ENCODE data around the gene SMAD5. TPM values are rescaled to one million over a fixed set of nuclear protein-coding genes. Genes with fewer than 3 reads are reported as not detected.

Gene SMAD5
- total and polyA plus RNA-seq, 2 experiments from 2014 or later: 34.4 to 68.8 TPM

- 100% methylated on average over 4 of the region's 4 CpGs for WGBS (ENCODE audit: low lambda C conversion rate, missing lambda C conversion rate)
- DNase-seq (ENCODE audit: low spot score): no peak
- no peaks in the 10 kb centered on the region for H3K36me3 ChIP-seq (replicated peaks; ENCODE audit: insufficient read depth, low read depth)
- H3K79me2 ChIP-seq: no peaks in the 10 kb centered on the region
- no peaks in the 10 kb centered on the region for H4K20me1 ChIP-seq (ENCODE audit: insufficient read depth, poor library complexity, severe bottlenecking)
- H3K4me1 ChIP-seq (ENCODE audit: insufficient read depth): no peaks in the 10 kb centered on the region
- H2AFZ ChIP-seq: no peak overlapping the region
- no peak overlapping the region for H3K27ac ChIP-seq
- no peak for TF ChIP-seq EZH2phosphoT487 (IDR thresholded peaks at IDR 0.05; ENCODE audit: low read depth, severe bottlenecking, unreplicated experiment)
- no peak for TF ChIP-seq EZH2 (IDR thresholded peaks at IDR 0.05; ENCODE audit: borderline replicate concordance)
- TF ChIP-seq, protein P1, sequence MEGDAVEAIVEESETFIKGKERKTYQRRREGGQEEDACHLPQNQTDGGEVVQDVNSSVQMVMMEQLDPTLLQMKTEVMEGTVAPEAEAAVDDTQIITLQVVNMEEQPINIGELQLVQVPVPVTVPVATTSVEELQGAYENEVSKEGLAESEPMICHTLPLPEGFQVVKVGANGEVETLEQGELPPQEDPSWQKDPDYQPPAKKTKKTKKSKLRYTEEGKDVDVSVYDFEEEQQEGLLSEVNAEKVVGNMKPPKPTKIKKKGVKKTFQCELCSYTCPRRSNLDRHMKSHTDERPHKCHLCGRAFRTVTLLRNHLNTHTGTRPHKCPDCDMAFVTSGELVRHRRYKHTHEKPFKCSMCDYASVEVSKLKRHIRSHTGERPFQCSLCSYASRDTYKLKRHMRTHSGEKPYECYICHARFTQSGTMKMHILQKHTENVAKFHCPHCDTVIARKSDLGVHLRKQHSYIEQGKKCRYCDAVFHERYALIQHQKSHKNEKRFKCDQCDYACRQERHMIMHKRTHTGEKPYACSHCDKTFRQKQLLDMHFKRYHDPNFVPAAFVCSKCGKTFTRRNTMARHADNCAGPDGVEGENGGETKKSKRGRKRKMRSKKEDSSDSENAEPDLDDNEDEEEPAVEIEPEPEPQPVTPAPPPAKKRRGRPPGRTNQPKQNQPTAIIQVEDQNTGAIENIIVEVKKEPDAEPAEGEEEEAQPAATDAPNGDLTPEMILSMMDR (IDR thresholded peaks at IDR 0.05; ENCODE audit: poor library complexity): no peak
- H3K4me3 ChIP-seq: no peak overlapping the region
- H3K9me2 ChIP-seq (replicated peaks; ENCODE audit: insufficient read depth): no peaks in the 10 kb centered on the region
- H3K9me3 ChIP-seq (ENCODE audit: low read depth): no peaks in the 10 kb centered on the region
- no peak overlapping the region for H3K4me2 ChIP-seq
- no peaks in the 10 kb centered on the region for H3K27me3 ChIP-seq
These were observed 88.7 kb downstream of the SMAD5 start for GRCh38 chr5:136221340-136221739.

DNA sequence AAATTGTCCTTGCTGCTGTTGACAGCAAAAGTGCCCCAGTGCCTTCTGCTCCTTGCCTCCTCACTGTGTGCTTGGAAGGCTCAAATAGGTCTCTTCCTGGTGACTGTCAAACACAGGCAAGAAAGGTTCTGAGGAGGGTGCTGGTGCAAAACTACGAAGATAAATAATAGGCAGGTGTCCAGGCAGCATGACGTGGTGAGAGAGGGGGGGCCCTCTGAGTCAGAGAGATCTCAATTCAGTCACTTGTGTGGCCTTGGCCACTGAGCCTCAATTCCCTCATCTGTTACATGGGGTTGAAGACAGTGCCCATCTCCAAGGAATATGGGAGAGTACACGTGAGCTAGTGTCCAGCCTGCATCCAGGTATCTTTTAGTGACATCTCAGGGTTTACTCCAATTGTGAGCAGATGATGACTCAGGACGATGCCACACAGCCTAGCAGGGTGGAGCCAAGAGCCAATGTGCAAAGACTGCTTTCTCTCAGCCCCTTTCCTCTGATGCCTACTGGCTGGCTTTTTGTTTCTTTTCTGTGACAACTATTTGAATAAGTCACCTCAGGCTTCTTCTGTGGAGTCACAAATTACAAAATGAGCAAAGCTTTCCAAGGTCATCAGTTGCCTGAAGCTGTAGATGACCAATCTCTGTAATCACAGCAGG lies 90.1 kb downstream of the SMAD5 start:
- DNase-seq (ENCODE audit: low spot score): no peak
- H3K4me3 ChIP-seq: no peak overlapping the region
- no peaks in the 10 kb centered on the region for H3K79me2 ChIP-seq
- no peaks in the 10 kb centered on the region for H3K9me3 ChIP-seq (ENCODE audit: low read depth)
- no peaks in the 10 kb centered on the region for H3K36me3 ChIP-seq (replicated peaks; ENCODE audit: insufficient read depth, low read depth)
- no peak overlapping the region for H3K27ac ChIP-seq
- no peaks in the 10 kb centered on the region for H3K4me1 ChIP-seq (ENCODE audit: insufficient read depth)
- H3K27me3 ChIP-seq: no peaks in the 10 kb centered on the region
- no peaks in the 10 kb centered on the region for H3K9me2 ChIP-seq (replicated peaks; ENCODE audit: insufficient read depth)
- TF ChIP-seq EZH2 (IDR thresholded peaks at IDR 0.05; ENCODE audit: borderline replicate concordance) (no peak), EZH2phosphoT487 (IDR thresholded peaks at IDR 0.05; ENCODE audit: low read depth, severe bottlenecking, unreplicated experiment) (no peak)
- TF ChIP-seq, protein P1 (IDR thresholded peaks at IDR 0.05; ENCODE audit: poor library complexity): no peak
- H3K4me2 ChIP-seq: no peak overlapping the region
- WGBS (ENCODE audit: low lambda C conversion rate, missing lambda C conversion rate): 86% methylated on average over 4 of the region's 4 CpGs
- H4K20me1 ChIP-seq (ENCODE audit: insufficient read depth, poor library complexity, severe bottlenecking): no peaks in the 10 kb centered on the region
- no peak overlapping the region for H2AFZ ChIP-seq

- Histone ChIP-seq H3K27me3 (peaks cover 7% of the 10 kb centered on the region), H3K79me2 (no peaks in the 10 kb centered on the region), H4K20me1 (ENCODE audit: insufficient read depth, poor library complexity, severe bottlenecking) (no peaks in the 10 kb centered on the region), H2AFZ (no peak overlapping the region), H3K4me2 (no peak overlapping the region), H3K4me3 (no peak overlapping the region), H3K36me3 (replicated peaks; ENCODE audit: insufficient read depth, low read depth) (no peaks in the 10 kb centered on the region), H3K4me1 (ENCODE audit: insufficient read depth) (no peaks in the 10 kb centered on the region), H3K27ac (no peak overlapping the region), H3K9me2 (replicated peaks; ENCODE audit: insufficient read depth) (no peaks in the 10 kb centered on the region), H3K9me3 (ENCODE audit: low read depth) (no peaks in the 10 kb centered on the region)
- 71% methylated on average over 2 of the region's 2 CpGs for WGBS (ENCODE audit: low lambda C conversion rate, missing lambda C conversion rate)
- no peak for DNase-seq (ENCODE audit: low spot score)
- no peak for TF ChIP-seq EZH2phosphoT487 (IDR thresholded peaks at IDR 0.05; ENCODE audit: low read depth, severe bottlenecking, unreplicated experiment)
These were observed 93.2 kb downstream of the SMAD5 start for GRCh38 chr5:136225796-136226195.

DNA sequence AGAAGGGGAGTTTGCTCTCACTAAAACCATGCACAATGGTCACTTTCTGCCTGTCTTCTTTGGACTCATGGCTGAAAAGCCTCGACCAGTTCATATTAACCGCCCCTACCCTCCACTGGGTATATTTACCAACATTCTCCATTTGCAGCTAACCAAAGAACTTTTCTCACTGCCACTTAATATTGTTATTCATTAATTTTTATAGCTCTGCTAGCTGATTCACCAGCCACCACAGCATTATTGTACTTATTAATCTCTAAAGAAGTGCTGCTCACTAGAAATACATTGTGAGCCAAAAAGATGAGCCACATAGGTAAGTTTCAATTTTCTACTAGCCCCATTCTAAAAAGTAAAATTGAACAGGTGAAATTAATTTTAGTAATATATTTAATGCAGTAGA lies 93.8 kb downstream of the SMAD5 start:
- Histone ChIP-seq H3K4me3 (no peak overlapping the region), H3K27me3 (peaks cover 7% of the 10 kb centered on the region), H3K79me2 (no peaks in the 10 kb centered on the region), H3K9me2 (replicated peaks; ENCODE audit: insufficient read depth) (no peaks in the 10 kb centered on the region), H3K9me3 (ENCODE audit: low read depth) (no peaks in the 10 kb centered on the region), H4K20me1 (ENCODE audit: insufficient read depth, poor library complexity, severe bottlenecking) (no peaks in the 10 kb centered on the region), H2AFZ (no peak overlapping the region), H3K27ac (no peak overlapping the region), H3K4me1 (ENCODE audit: insufficient read depth) (no peaks in the 10 kb centered on the region), H3K36me3 (replicated peaks; ENCODE audit: insufficient read depth, low read depth) (no peaks in the 10 kb centered on the region), H3K4me2 (no peak overlapping the region)
- 80% methylated on average over 2 of the region's 2 CpGs for WGBS (ENCODE audit: low lambda C conversion rate, missing lambda C conversion rate)
- DNase-seq (ENCODE audit: low spot score): no peak
- TF ChIP-seq EZH2phosphoT487 (IDR thresholded peaks at IDR 0.05; ENCODE audit: low read depth, severe bottlenecking, unreplicated experiment) (no peak), EZH2 (IDR thresholded peaks at IDR 0.05; ENCODE audit: borderline replicate concordance) (no peak)
- TF ChIP-seq, protein P1 (IDR thresholded peaks at IDR 0.05; ENCODE audit: poor library complexity): no peak
